ENCODE results near the gene MAST4.

MAST4 gene

GRCh38 chr5:66642538-66642937 is 46.3 kb downstream of the MAST4 start:
- Histone ChIP-seq H3K9me3 (ENCODE audit: control insufficient read depth, insufficient read depth, low read depth, low read length) (no peaks in the 10 kb centered on the region; the same call in 1 of the 2 replicates), H3K4me1 (ENCODE audit: control insufficient read depth, insufficient read depth, low read length) (peaks cover 13% of the 10 kb centered on the region), H3K36me3 (ENCODE audit: control insufficient read depth in 2 of 2, insufficient read depth in 1 of 2, low read length in 2 of 2) (no peaks in the 10 kb centered on the region), H3K4me3 (ENCODE audit: low read depth, low read length) (no peak overlapping the region), H3K27ac (ENCODE audit: extremely low read depth, low read depth, low read length) (no peak overlapping the region)
- POLR2A ChIA-PET: no interaction called here
- TF ChIP-seq SP7 (tag by site-specific recombination; IDR thresholded peaks at IDR 0.05) (peak; percentile 55; the same call in 1 of the 2 replicates), ZNF664 (tag by site-specific recombination; IDR thresholded peaks at IDR 0.05) (no peak), ZNF629 (tag by site-specific recombination; IDR thresholded peaks at IDR 0.05) (0 out of 2 replicates have a peak, but pooled peaks have one; percentile 26), ATF2 (tag by site-specific recombination; IDR thresholded peaks at IDR 0.05; ENCODE audit: low read depth) (peak; percentile 87)
- CTCF ChIA-PET: interaction anchor here (1.3 kb wide), 1 partner anchor 30 kb away, joined by 3 read pairs; no protein-coding TSS in a partner anchor

GRCh38 chr5:66643387-66643786 is 47.2 kb downstream of the MAST4 start:
- CTCF ChIA-PET: interaction anchor here (0.6 to 1.3 kb wide), 5 partner anchors 30 to 1940 kb away, joined by 3 to 8 read pairs (median 3); no protein-coding TSS in a partner anchor
- Histone ChIP-seq H3K9me3 (ENCODE audit: control insufficient read depth, insufficient read depth, low read depth, low read length) (no peaks in the 10 kb centered on the region; the same call in 1 of the 2 replicates), H3K4me3 (ENCODE audit: low read depth, low read length) (no peak overlapping the region), H3K27ac (ENCODE audit: extremely low read depth, low read depth, low read length) (no peak overlapping the region), H3K36me3 (ENCODE audit: control insufficient read depth in 2 of 2, insufficient read depth in 1 of 2, low read length in 2 of 2) (no peaks in the 10 kb centered on the region), H3K4me1 (ENCODE audit: control insufficient read depth, insufficient read depth, low read length) (peaks cover 13% of the 10 kb centered on the region)
- POLR2A ChIA-PET: no interaction called here
- TF ChIP-seq CTCF (tag by site-specific recombination; IDR thresholded peaks at IDR 0.05) (no peak), ZNF677 (tag by site-specific recombination; IDR thresholded peaks at IDR 0.05) (no peak), ZNF837 (tag by site-specific recombination; IDR thresholded peaks at IDR 0.05) (no peak), ZNF350 (tag by site-specific recombination; IDR thresholded peaks at IDR 0.05) (no peak), ZNF621 (tag by site-specific recombination; IDR thresholded peaks at IDR 0.05) (no peak), PRDM1 (tag by site-specific recombination; IDR thresholded peaks at IDR 0.05) (peak; percentile 80), ZFHX2 (tag by site-specific recombination; conservative IDR thresholded peaks at IDR 0.05) (no peak), ZBTB8A (tag by site-specific recombination; IDR thresholded peaks at IDR 0.05) (no peak), ZNF423 (tag by site-specific recombination; IDR thresholded peaks at IDR 0.05) (no peak), ZNF433 (tag by site-specific recombination; IDR thresholded peaks at IDR 0.05; ENCODE audit: low read depth) (no peak), ZNF544 (tag by site-specific recombination; IDR thresholded peaks at IDR 0.05) (no peak), ZNF155 (tag by site-specific recombination; IDR thresholded peaks at IDR 0.05) (no peak), ZNF521 (tag by site-specific recombination; IDR thresholded peaks at IDR 0.05) (no peak), KLF10 (tag by site-specific recombination; IDR thresholded peaks at IDR 0.05) (no peak), ZNF280C (tag by site-specific recombination; IDR thresholded peaks at IDR 0.05) (no peak), ZNF580 (tag by site-specific recombination; IDR thresholded peaks at IDR 0.05) (no peak), YY2 (tag by site-specific recombination; IDR thresholded peaks at IDR 0.05) (no peak), ZNF561 (tag by site-specific recombination; IDR thresholded peaks at IDR 0.05; ENCODE audit: borderline replicate concordance) (no peak), SP2 (tag by site-specific recombination; IDR thresholded peaks at IDR 0.05) (no peak), ZNF416 (tag by site-specific recombination; IDR thresholded peaks at IDR 0.05) (no peak), ZNF175 (tag by site-specific recombination; IDR thresholded peaks at IDR 0.05) (no peak), ZNF37A (tag by site-specific recombination; IDR thresholded peaks at IDR 0.05) (no peak), PRDM6 (tag by site-specific recombination; IDR thresholded peaks at IDR 0.05) (peak; percentile 71), ZNF121 (tag by site-specific recombination; IDR thresholded peaks at IDR 0.05) (no peak), MEIS1 (CRISPR knock-in tag; IDR thresholded peaks at IDR 0.05; ENCODE audit: borderline replicate concordance) (no peak), ZNF548 (tag by site-specific recombination; IDR thresholded peaks at IDR 0.05) (no peak), ZNF335 (tag by site-specific recombination; conservative IDR thresholded peaks at IDR 0.05) (peak; percentile 78)
